ENCODE measurements around the gene UTS2R.

DNA sequence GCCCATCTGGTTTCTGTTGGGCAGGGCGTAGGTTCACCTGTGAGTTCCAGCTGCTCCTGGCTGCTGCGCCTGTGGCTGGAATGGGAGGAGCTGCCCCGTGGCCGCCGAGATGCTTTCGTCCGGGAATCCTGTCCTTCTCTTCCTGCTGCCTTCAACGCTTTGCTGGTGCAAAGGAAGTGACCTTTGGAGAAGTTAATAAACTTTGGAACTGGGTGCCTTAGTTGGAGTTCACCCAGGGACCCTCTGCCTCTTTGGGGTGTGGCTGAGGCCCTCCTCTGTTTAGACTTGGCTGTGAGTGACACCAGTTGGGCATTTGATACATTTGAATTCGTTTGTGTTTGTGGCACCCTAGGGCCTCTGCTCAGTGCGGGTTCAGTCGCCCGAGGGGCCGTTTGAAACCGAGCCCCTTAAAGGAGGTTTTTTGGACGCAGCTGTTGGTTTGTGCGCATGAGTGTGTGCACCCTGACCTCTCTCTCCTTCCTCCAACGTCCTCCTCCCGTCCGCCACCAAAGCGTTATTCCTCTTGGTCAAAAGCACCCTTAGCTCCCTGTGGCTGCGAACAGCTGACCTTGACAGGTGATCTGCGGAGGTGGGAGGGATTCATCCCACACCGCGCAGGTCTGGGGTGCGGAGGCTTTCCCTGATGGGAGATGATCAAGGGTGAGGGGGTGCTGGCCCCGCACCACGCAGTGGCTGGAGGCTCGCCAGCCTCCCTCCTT is 29.0 kb upstream of the UTS2R start:
- TF ChIP-seq, protein P1, sequence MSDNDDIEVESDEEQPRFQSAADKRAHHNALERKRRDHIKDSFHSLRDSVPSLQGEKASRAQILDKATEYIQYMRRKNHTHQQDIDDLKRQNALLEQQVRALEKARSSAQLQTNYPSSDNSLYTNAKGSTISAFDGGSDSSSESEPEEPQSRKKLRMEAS (IDR thresholded peaks at IDR 0.05; ENCODE audit: low read depth), result no peak
- TF ChIP-seq, protein P2, sequence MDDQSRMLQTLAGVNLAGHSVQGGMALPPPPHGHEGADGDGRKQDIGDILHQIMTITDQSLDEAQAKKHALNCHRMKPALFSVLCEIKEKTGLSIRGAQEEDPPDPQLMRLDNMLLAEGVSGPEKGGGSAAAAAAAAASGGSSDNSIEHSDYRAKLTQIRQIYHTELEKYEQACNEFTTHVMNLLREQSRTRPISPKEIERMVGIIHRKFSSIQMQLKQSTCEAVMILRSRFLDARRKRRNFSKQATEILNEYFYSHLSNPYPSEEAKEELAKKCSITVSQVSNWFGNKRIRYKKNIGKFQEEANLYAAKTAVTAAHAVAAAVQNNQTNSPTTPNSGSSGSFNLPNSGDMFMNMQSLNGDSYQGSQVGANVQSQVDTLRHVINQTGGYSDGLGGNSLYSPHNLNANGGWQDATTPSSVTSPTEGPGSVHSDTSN (IDR thresholded peaks at IDR 0.05), result no peak
- TF ChIP-seq, protein P3, sequence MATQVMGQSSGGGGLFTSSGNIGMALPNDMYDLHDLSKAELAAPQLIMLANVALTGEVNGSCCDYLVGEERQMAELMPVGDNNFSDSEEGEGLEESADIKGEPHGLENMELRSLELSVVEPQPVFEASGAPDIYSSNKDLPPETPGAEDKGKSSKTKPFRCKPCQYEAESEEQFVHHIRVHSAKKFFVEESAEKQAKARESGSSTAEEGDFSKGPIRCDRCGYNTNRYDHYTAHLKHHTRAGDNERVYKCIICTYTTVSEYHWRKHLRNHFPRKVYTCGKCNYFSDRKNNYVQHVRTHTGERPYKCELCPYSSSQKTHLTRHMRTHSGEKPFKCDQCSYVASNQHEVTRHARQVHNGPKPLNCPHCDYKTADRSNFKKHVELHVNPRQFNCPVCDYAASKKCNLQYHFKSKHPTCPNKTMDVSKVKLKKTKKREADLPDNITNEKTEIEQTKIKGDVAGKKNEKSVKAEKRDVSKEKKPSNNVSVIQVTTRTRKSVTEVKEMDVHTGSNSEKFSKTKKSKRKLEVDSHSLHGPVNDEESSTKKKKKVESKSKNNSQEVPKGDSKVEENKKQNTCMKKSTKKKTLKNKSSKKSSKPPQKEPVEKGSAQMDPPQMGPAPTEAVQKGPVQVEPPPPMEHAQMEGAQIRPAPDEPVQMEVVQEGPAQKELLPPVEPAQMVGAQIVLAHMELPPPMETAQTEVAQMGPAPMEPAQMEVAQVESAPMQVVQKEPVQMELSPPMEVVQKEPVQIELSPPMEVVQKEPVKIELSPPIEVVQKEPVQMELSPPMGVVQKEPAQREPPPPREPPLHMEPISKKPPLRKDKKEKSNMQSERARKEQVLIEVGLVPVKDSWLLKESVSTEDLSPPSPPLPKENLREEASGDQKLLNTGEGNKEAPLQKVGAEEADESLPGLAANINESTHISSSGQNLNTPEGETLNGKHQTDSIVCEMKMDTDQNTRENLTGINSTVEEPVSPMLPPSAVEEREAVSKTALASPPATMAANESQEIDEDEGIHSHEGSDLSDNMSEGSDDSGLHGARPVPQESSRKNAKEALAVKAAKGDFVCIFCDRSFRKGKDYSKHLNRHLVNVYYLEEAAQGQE (IDR thresholded peaks at IDR 0.05; ENCODE audit: low read depth, low read length), result no peak
- no peak for TF ChIP-seq NRF1 (IDR thresholded peaks at IDR 0.05; ENCODE audit: low read depth, low read length)
- TF ChIP-seq, protein P4, sequence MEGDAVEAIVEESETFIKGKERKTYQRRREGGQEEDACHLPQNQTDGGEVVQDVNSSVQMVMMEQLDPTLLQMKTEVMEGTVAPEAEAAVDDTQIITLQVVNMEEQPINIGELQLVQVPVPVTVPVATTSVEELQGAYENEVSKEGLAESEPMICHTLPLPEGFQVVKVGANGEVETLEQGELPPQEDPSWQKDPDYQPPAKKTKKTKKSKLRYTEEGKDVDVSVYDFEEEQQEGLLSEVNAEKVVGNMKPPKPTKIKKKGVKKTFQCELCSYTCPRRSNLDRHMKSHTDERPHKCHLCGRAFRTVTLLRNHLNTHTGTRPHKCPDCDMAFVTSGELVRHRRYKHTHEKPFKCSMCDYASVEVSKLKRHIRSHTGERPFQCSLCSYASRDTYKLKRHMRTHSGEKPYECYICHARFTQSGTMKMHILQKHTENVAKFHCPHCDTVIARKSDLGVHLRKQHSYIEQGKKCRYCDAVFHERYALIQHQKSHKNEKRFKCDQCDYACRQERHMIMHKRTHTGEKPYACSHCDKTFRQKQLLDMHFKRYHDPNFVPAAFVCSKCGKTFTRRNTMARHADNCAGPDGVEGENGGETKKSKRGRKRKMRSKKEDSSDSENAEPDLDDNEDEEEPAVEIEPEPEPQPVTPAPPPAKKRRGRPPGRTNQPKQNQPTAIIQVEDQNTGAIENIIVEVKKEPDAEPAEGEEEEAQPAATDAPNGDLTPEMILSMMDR (IDR thresholded peaks at IDR 0.05), result no peak
- no peak for TF ChIP-seq POLR2AphosphoS5 (IDR thresholded peaks at IDR 0.05; ENCODE audit: low read depth, low read length)
- TF ChIP-seq TEAD4 (IDR thresholded peaks at IDR 0.05; ENCODE audit: borderline replicate concordance, insufficient read depth), result no peak
- TF ChIP-seq GATA2 (CRISPR knock-in tag; IDR thresholded peaks at IDR 0.05), result no peak
- TF ChIP-seq EP300 (IDR thresholded peaks at IDR 0.05; ENCODE audit: borderline replicate concordance in 1 of 2, low read depth in 1 of 2, low read length in 1 of 2), result no peak
